Peyer's patch (tissue), 4 donors: ENCODE data around the gene CRMP1.

Experiments used
- POLR2A ChIP-seq, 2 donors: fragments of 450-650 bp; IDR thresholded peaks; one replicate each; pipeline ENCODE4 v1.5.1; 2017; ENCODE audit warnings: antibody characterized with exemption in 2 of 2, mild to moderate bottlenecking in 2 of 2, moderate library complexity in 2 of 2
- TF ChIP-seq, protein P1 (sequence below), 6 experiments: fragments of 450-650 bp in 4 of 6; fragments of 200-600 bp in 2 of 6; sonication (generic) in 1 of 6; IDR thresholded peaks; one replicate each; pipeline ENCODE4 v1.5.1; 2017 to 2019; ENCODE audit warnings: antibody characterized with exemption in 6 of 6, mild to moderate bottlenecking in 3 of 6, moderate library complexity in 1 of 6

DNA sequence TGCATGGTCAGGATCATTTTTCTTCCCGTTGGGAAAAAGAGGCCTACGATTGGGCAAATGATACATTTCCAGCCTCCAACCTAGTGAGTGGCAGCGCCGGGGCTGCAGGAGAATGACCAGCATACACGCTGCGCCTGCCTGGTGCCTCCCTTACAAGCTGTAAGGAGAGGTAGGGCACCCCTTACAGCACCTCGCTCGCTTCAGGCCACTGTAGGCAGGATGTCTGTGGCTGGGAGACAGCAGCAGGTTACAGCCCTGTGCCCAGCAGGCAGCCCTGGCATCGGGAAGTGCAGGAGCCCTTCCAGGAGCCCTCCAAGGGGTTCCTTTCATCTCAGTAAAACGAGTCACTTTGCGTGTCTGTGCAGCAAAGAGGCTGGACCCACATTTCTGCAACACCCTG is 93.5 kb downstream of the CRMP1 start:
- TF ChIP-seq, protein P1, sequence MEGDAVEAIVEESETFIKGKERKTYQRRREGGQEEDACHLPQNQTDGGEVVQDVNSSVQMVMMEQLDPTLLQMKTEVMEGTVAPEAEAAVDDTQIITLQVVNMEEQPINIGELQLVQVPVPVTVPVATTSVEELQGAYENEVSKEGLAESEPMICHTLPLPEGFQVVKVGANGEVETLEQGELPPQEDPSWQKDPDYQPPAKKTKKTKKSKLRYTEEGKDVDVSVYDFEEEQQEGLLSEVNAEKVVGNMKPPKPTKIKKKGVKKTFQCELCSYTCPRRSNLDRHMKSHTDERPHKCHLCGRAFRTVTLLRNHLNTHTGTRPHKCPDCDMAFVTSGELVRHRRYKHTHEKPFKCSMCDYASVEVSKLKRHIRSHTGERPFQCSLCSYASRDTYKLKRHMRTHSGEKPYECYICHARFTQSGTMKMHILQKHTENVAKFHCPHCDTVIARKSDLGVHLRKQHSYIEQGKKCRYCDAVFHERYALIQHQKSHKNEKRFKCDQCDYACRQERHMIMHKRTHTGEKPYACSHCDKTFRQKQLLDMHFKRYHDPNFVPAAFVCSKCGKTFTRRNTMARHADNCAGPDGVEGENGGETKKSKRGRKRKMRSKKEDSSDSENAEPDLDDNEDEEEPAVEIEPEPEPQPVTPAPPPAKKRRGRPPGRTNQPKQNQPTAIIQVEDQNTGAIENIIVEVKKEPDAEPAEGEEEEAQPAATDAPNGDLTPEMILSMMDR (IDR thresholded peaks at IDR 0.05): no peak
- no peak for TF ChIP-seq POLR2A (IDR thresholded peaks at IDR 0.05)
